Memory B cell (primary cell): ENCODE data around the gene SERPINB8.

Experiments
- ATAC-seq: fragments of 150-1000 bp; cut with Tn5 transposase; 2 replicates; pipeline ENCODE4 v1.10.0; 2021; ENCODE audit warnings: low read depth, mild to moderate bottlenecking, moderate library complexity
- DNase-seq, 2 donors: peaks; one replicate each; pipeline ENCODE4 v3.0.0; 2022; ENCODE audit warnings: low spot score in 2 of 2
- H3K27ac Mint-ChIP-seq: one replicate; pipeline ENCODE4 v1.8.0; 2022; ENCODE audit warnings: mild to moderate bottlenecking, moderate library complexity, mixed read lengths
- H3K27me3 Mint-ChIP-seq: one replicate; pipeline ENCODE4 v1.8.0; 2022; ENCODE audit warnings: mixed read lengths
- H3K36me3 Mint-ChIP-seq: one replicate; pipeline ENCODE4 v1.8.0; 2022; ENCODE audit warnings: mild to moderate bottlenecking, mixed read lengths
- H3K4me1 Mint-ChIP-seq: one replicate; pipeline ENCODE4 v1.8.0; 2022; ENCODE audit warnings: mixed read lengths
- H3K4me3 Mint-ChIP-seq: one replicate; pipeline ENCODE4 v1.8.0; 2022; ENCODE audit warnings: mild to moderate bottlenecking, moderate library complexity, mixed read lengths
- H3K9me3 Mint-ChIP-seq: one replicate; pipeline ENCODE4 v1.8.0; 2022; ENCODE audit warnings: mixed read lengths

SERPINB8 gene

DNA sequence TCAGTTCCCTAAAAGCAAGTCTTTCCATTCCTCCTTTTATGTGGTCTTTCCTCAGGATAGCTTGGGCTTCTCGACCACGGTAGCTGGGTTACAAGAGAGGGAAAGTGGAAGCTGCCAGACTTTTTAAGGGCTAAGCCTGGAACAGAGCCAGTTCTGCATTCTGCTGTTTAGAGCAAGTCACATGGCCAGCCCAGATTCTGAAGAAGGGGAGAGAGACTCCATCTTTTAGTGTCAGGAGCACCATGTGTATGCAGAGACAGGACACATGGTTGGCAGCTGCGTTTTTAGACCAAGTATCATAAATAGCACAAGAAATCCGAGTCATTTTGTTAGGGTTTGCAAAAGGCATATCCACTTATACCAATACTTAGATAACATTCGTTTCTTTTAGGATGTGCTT, 16.1 kb upstream of the SERPINB8 start:
- Mint-ChIP-seq H3K27me3 (peaks cover 1% of the 10 kb centered on the region), H3K36me3 (peaks cover 3% of the 10 kb centered on the region), H3K9me3 (peaks cover 3% of the 10 kb centered on the region), H3K27ac (no peak overlapping the region), H3K4me3 (no peak overlapping the region), H3K4me1 (peaks cover 11% of the 10 kb centered on the region)
- DNase-seq (no peak), ATAC-seq (no peak)

DNA sequence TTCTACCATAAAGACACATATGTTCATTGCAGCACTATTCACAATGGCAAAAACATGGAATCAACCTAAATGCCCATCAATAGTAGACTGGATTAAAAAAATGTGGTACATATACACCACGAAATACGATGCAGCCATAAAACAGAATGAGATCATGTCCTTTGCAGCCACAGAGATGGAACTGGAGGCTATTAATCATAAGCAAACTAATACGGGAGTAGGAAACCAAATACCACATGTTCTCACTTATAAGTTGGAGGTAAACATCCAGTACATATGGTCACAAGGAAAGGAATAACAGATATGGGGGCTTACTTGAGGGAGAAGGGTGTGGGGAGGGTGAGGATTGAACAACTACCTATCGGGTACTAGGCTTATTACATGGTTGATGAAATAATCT, 13.1 kb upstream of the SERPINB8 start:
- ATAC-seq, result no peak
- no peak overlapping the region for H3K4me3 Mint-ChIP-seq
- H3K27me3 Mint-ChIP-seq, result peaks cover 3% of the 10 kb centered on the region
- H3K36me3 Mint-ChIP-seq, result no peaks in the 10 kb centered on the region
- H3K4me1 Mint-ChIP-seq, result no peaks in the 10 kb centered on the region
- no peak overlapping the region for H3K27ac Mint-ChIP-seq
- no peak for DNase-seq
- no peaks in the 10 kb centered on the region for H3K9me3 Mint-ChIP-seq

DNA sequence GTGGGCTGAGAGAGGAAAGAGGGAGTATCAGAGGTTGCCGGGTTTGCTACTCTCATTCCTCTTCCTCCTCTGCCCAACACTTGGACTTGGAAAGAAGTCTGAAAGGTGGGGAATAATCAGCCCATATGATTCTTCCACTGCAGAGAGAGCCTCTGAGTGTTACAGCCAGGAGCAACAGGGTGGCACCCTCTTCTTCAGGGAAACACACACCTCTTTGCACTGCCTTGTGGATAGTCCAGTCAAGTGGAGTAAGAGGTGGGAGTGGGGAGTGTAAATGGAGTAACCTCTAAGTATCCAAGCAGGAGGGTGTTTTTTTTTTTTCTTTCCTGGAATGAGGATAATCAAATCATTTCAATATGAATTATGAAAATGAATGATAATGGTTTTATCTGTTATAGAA, 9.0 kb upstream of the SERPINB8 start:
- peaks cover 7% of the 10 kb centered on the region for H3K4me1 Mint-ChIP-seq
- peaks cover 6% of the 10 kb centered on the region for H3K27me3 Mint-ChIP-seq
- H3K27ac Mint-ChIP-seq, result no peak overlapping the region
- DNase-seq (no peak), ATAC-seq (no peak)
- no peaks in the 10 kb centered on the region for H3K9me3 Mint-ChIP-seq
- no peaks in the 10 kb centered on the region for H3K36me3 Mint-ChIP-seq
- H3K4me3 Mint-ChIP-seq, result no peak overlapping the region

DNA sequence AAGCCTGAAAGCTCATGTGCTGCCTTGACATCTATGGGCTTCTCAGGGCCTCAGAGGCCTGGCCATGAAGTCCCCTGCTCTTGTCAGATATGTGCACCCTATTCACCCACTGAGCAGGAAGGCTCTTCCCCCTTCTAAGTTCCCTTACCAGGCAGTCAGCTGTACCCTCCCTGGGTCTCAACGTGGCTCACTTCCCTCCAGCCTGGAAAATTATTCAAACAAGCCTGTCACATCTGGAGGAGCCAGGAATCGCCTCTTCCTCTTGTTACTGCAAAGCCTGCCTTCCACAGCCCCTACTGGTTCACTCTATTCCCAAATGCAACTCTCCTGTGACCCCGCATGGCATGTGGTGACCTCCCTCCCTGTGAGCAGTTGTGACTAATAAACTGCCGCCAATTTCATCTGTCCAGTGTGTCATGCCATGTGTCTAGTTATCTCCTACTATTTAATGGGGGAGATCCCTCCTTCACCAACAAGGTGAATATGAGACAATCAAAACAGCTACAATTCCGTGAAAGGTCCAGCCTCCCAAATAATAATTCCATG, 8.4 kb upstream of the SERPINB8 start:
- DNase-seq (no peak), ATAC-seq (no peak)
- no peaks in the 10 kb centered on the region for H3K36me3 Mint-ChIP-seq
- no peak overlapping the region for H3K27ac Mint-ChIP-seq
- H3K27me3 Mint-ChIP-seq, result peaks cover 4% of the 10 kb centered on the region
- H3K4me1 Mint-ChIP-seq, result peaks cover 7% of the 10 kb centered on the region
- no peak overlapping the region for H3K4me3 Mint-ChIP-seq
- no peaks in the 10 kb centered on the region for H3K9me3 Mint-ChIP-seq

DNA sequence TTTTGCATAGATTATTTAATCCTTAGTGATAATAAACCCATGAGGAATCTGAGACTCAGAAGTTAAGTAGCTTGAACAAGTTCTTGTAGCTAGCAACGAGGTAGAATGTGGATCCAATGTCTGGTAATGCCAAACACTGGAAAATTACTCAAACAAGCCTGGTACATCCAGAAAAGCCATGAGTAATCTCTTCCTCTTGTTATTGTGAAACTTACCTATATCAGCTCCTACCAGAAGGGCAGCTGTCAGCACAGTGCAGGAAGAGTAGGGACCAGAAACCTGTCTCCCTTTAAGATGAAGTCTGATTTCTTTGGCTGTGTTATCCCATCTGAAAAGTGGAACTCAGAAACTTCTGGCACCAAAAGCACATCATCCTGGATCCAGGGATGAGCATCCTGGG, 7.7 kb upstream of the SERPINB8 start:
- H3K27me3 Mint-ChIP-seq, result peaks cover 4% of the 10 kb centered on the region
- no peaks in the 10 kb centered on the region for H3K9me3 Mint-ChIP-seq
- H3K36me3 Mint-ChIP-seq, result no peaks in the 10 kb centered on the region
- no peak overlapping the region for H3K4me3 Mint-ChIP-seq
- H3K4me1 Mint-ChIP-seq, result peaks cover 7% of the 10 kb centered on the region
- DNase-seq (no peak), ATAC-seq (no peak)
- no peak overlapping the region for H3K27ac Mint-ChIP-seq

DNA sequence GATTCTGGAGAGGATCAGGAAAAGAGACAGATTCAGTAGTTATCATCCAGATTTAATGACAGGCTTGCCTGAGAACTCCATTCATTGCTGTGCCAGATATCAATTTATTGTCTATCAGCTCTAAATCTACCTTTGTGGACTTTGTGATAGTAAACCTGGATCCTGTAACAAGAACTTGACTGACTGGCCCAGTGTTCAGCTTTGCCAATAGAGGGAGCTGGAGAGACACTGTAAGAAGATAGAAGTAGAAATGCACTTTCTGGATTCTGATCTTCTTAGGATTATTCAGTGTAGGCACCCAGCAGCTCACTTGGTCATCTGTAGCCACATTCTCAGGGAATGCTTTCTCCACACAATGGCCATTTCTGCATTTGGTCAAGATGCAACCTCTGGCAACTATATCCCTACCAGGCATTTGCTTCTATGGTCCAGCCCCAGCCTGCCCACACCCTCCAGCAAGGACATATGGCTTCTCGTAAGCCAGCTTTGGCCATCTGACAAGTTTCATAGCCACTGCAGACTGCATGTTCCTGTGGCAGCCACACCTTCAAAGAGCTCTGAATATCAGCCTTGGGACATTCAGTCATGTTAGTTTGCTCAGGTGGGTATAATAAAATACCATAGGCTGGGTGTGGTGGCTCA, 6.1 kb upstream of the SERPINB8 start:
- Mint-ChIP-seq H3K27ac (no peak overlapping the region), H3K36me3 (no peaks in the 10 kb centered on the region), H3K9me3 (no peaks in the 10 kb centered on the region), H3K4me1 (peaks cover 7% of the 10 kb centered on the region), H3K27me3 (peaks cover 4% of the 10 kb centered on the region), H3K4me3 (no peak overlapping the region)
- ATAC-seq (peak; percentile 85), DNase-seq (peak in 1 of 2 donors; percentile 47)

DNA sequence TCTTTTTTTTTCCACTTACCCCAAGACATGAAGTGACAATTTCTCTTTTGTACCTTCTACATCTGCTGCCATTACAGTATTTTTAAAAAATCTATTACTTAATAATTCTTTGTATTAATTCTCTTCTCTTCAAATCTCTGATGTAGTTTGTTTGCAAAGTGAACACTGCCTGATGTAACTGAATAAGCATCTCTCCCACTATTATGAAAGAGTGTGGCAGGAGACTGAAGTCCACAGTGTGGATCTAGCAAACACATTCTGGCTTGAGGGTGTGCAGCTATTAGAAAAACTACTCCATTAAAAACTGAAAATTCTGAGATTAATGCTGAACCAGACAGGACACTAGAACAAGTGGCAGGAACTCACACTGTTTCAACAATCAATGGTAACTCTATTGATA, 5.0 kb upstream of the SERPINB8 start:
- H3K27me3 Mint-ChIP-seq, result peaks cover 4% of the 10 kb centered on the region
- no peaks in the 10 kb centered on the region for H3K36me3 Mint-ChIP-seq
- H3K4me1 Mint-ChIP-seq, result peaks cover 18% of the 10 kb centered on the region
- no peak overlapping the region for H3K27ac Mint-ChIP-seq
- H3K9me3 Mint-ChIP-seq, result no peaks in the 10 kb centered on the region
- DNase-seq (no peak), ATAC-seq (no peak)
- no peak overlapping the region for H3K4me3 Mint-ChIP-seq

DNA sequence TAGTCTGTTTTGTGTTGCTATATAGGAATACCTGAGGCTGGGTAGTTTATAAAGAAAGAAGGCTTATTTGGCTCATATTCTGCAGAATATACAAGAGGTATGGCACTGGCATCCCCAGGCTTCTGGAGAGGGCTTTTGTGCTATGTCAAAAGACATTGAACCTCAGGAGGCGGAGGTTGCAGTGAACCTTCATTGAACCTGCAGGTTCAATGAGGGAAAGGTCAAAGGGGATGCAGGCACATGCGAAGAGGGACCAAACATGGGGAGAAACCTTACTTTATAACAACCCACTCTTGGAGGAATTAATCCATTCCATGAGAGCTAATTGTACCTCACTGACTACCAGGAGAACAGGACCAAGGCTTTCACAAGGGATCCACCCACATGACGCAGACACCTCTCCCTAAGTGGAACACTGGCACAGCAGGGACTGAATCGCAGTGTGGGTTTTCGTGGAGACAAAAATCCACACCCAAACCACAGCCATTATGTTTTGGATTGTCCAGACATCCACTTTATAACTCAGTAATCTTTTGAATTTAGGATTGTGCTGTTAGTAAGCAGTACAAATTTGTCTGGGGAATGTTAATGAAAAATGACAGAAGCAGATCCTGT, 4.1 kb upstream of the SERPINB8 start:
- ATAC-seq, result no peak
- DNase-seq, result no peak
- H3K4me1 Mint-ChIP-seq, result peaks cover 20% of the 10 kb centered on the region
- H3K9me3 Mint-ChIP-seq, result no peaks in the 10 kb centered on the region
- H3K27ac Mint-ChIP-seq, result no peak overlapping the region
- no peak overlapping the region for H3K4me3 Mint-ChIP-seq
- H3K36me3 Mint-ChIP-seq, result no peaks in the 10 kb centered on the region
- peaks cover 4% of the 10 kb centered on the region for H3K27me3 Mint-ChIP-seq

DNA sequence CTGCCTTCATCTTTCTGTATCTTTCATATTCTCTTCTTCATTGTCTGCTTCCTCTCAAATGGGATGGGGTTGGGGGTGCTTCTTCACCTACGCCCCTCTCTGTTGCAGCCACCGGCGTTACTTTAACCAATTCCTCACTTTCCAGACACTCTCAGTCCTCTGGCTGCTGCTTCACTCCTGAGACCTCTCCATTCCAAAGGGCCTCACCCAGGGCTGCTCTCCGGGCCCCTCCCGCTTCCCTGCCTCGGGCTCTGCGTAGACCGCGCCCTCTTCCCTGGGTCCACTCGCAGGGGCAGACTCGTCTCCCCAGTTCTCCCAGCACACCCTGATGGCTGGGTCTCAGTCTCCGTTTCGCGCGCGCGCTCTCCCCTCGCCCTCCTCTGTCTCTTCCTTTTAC, 926 bp downstream of the SERPINB8 start:
- no peaks in the 10 kb centered on the region for H3K27me3 Mint-ChIP-seq
- H3K4me1 Mint-ChIP-seq, result peaks cover 40% of the 10 kb centered on the region
- no peaks in the 10 kb centered on the region for H3K36me3 Mint-ChIP-seq
- no peaks in the 10 kb centered on the region for H3K9me3 Mint-ChIP-seq
- peak overlapping the region; percentile 96 for H3K4me3 Mint-ChIP-seq
- H3K27ac Mint-ChIP-seq, result peak overlapping the region; percentile 96
- DNase-seq (no peak), ATAC-seq (no peak)

DNA sequence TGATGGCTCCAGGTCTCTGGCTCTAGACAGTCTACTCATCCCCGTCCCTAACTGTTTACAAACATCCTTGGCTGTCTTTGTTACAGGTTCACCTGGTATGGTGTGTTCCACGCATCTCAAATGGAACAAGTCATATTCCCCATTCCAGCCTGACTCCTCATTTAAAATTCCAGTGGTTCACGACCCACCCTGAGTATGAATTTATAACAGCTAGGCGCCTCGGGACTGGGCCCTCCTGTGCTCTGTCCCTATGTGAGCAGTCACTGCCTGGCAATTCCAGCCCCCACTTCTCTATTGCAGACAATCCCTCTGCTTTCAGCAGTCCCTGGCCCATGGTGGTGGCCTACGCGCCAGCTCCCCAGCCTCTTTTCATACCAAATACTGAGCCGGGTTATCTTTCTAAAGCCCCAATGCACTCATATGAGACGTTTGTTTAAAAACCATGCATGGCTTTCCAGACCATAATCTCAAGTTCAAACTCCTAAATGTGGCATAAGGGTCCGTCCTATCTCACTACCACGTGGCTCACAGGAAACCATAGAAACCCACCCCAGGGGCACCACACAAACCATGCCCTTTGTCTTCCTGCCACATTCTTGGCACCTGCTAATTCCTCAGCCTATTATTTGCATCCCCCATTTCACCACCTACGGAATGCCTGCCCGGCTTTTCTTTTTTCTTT, 1.6 kb downstream of the SERPINB8 start:
- H3K36me3 Mint-ChIP-seq, result no peaks in the 10 kb centered on the region
- DNase-seq (no peak), ATAC-seq (no peak)
- H3K4me3 Mint-ChIP-seq, result peak overlapping the region; percentile 96
- peaks cover 40% of the 10 kb centered on the region for H3K4me1 Mint-ChIP-seq
- no peaks in the 10 kb centered on the region for H3K27me3 Mint-ChIP-seq
- H3K9me3 Mint-ChIP-seq, result no peaks in the 10 kb centered on the region
- peak overlapping the region; percentile 96 for H3K27ac Mint-ChIP-seq

DNA sequence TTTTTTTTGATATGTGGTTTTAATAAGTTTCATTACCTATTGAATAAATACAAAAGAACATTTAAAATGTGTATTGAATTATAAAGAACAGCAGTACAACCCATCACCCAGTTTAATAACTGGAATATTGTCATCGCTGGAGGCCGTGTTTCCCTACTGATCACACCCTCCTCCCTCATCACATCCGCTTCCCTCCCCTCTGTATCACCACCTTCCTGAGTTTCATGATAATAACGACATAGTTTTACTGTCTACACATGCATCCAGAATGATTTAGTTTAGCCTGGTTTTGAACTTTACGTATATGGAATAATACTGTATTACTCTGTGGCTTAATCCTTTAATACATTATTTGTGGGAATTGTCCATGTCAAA, 2.1 kb downstream of the SERPINB8 start:
- H3K9me3 Mint-ChIP-seq, result no peaks in the 10 kb centered on the region
- H3K4me1 Mint-ChIP-seq, result peaks cover 40% of the 10 kb centered on the region
- H3K36me3 Mint-ChIP-seq, result no peaks in the 10 kb centered on the region
- no peaks in the 10 kb centered on the region for H3K27me3 Mint-ChIP-seq
- ATAC-seq, result no peak
- no peak for DNase-seq
- no peak overlapping the region for H3K27ac Mint-ChIP-seq
- H3K4me3 Mint-ChIP-seq, result peak overlapping the region; percentile 96

DNA sequence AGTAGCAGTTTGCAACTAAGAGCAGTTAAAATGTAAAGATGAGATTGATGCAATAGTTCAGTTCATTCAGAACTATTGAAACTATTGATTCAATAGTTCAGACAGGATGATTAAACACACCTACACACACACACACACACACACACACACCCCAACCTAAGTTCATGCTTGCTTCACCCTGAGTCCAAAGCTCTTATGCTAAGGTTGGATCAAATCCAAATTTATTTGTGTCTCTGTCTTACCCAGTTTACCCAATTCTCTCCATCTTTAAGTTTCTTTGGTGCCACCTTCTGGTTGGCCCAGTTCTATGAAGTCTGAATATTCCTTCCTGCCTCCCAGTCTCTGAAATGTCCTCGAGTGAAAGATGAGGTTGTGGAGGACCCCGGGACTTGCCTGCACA, 5.1 kb downstream of the SERPINB8 start:
- Mint-ChIP-seq H3K4me1 (peaks cover 36% of the 10 kb centered on the region), H3K27me3 (no peaks in the 10 kb centered on the region), H3K27ac (peak overlapping the region; percentile 69), H3K4me3 (no peak overlapping the region), H3K9me3 (no peaks in the 10 kb centered on the region), H3K36me3 (peaks cover under 1% of the 10 kb centered on the region)
- ATAC-seq (no peak), DNase-seq (no peak)

DNA sequence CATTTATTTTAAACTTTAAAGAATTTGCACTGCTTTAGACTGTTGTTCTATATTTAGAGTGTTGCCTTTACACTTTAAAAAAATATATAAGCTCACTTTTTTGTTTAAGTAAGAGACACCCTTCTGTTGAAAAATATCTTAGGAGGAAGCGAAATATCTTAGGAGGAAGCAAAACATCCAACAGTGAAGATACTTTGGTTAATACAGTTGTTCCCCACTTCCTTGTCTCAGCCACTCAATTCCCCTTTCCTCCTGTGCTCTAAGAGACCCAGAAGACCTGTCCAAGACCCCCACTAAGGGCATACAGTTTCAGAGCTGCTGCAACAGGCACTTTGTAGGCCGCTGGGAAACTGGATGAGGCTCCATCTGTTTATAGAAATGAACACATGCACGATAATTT, 5.7 kb downstream of the SERPINB8 start:
- H3K4me1 Mint-ChIP-seq, result peaks cover 37% of the 10 kb centered on the region
- peaks cover 4% of the 10 kb centered on the region for H3K36me3 Mint-ChIP-seq
- ATAC-seq (peak; percentile 59), DNase-seq (no peak)
- H3K4me3 Mint-ChIP-seq, result no peak overlapping the region
- no peaks in the 10 kb centered on the region for H3K9me3 Mint-ChIP-seq
- H3K27ac Mint-ChIP-seq, result no peak overlapping the region
- no peaks in the 10 kb centered on the region for H3K27me3 Mint-ChIP-seq

DNA sequence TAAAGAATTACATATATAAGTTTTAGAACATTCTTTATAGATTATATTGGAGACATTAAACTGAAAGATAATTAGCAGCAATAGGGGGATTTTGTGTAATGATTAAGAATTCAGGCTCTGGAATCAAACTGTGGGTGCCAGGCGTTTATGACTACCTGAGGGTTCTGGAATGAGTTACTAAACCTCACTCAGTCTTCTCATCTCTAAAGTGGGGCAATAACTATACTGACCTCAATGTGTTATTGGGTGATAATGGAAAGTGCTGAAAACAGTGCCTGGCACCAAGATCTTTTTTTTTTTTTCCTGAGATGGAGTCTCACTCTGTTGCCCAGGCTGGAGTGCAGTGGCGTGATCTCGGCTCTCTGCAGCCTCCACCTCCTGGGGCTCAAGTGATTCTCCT, 7.2 kb downstream of the SERPINB8 start:
- Mint-ChIP-seq H3K9me3 (no peaks in the 10 kb centered on the region), H3K27ac (no peak overlapping the region), H3K27me3 (no peaks in the 10 kb centered on the region), H3K36me3 (peaks cover 13% of the 10 kb centered on the region), H3K4me3 (no peak overlapping the region), H3K4me1 (peaks cover 27% of the 10 kb centered on the region)
- DNase-seq (no peak), ATAC-seq (no peak)
